Measurements from ENCODE around the gene FMNL2. TPM values are rescaled to one million over a fixed set of nuclear protein-coding genes. Genes with fewer than 3 reads are reported as not detected.

Gene FMNL2
- total RNA-seq, 1 donor from 2014 or later: 1.6 TPM

GRCh38 chr2:152337511-152337903 is 2.5 kb downstream of the FMNL2 start:
- intact Hi-C loops (cut with micrococcal nuclease): loop anchor here (5.0 to 10.0 kb wide), 2 partner anchors 237 to 510 kb away; partner anchors contain the start of gene ARL5A

- intact Hi-C loops (cut with micrococcal nuclease): loop anchor here (5.0 to 10.0 kb wide), 2 partner anchors 235 to 512 kb away; partner anchors contain the start of gene ARL5A
Observed at GRCh38 chr2:152339556-152340286, 4.7 kb downstream of the FMNL2 start.

GRCh38 chr2:152342259-152343046 is 7.5 kb downstream of the FMNL2 start:
- intact Hi-C loops (cut with micrococcal nuclease): no loop called here

- intact Hi-C loops (cut with micrococcal nuclease): no loop called here
Observed at GRCh38 chr2:152343426-152343825, 8.5 kb downstream of the FMNL2 start.

GRCh38 chr2:152344579-152345195 is 9.7 kb downstream of the FMNL2 start:
- intact Hi-C loops (cut with micrococcal nuclease): no loop called here

GRCh38 chr2:152347076-152347475 is 12.1 kb downstream of the FMNL2 start:
- intact Hi-C loops (cut with micrococcal nuclease): no loop called here

GRCh38 chr2:152348388-152348787 is 13.4 kb downstream of the FMNL2 start:
- intact Hi-C loops (cut with micrococcal nuclease): no loop called here

- intact Hi-C loops (cut with micrococcal nuclease): no loop called here
Observed at GRCh38 chr2:152349416-152349815, 14.4 kb downstream of the FMNL2 start.

- intact Hi-C loops (cut with micrococcal nuclease): no loop called here
Observed at GRCh38 chr2:152350155-152350679, 15.2 kb downstream of the FMNL2 start.

GRCh38 chr2:152352616-152353015 is 17.6 kb downstream of the FMNL2 start:
- intact Hi-C loops (cut with micrococcal nuclease): no loop called here

- intact Hi-C loops (cut with micrococcal nuclease): no loop called here
Observed at GRCh38 chr2:152353364-152353763, 18.4 kb downstream of the FMNL2 start.

GRCh38 chr2:152354069-152354755 is 19.2 kb downstream of the FMNL2 start:
- intact Hi-C loops (cut with micrococcal nuclease): no loop called here

GRCh38 chr2:152354909-152355308 is 19.9 kb downstream of the FMNL2 start:
- intact Hi-C loops (cut with micrococcal nuclease): no loop called here

GRCh38 chr2:152355409-152355831 is 20.4 kb downstream of the FMNL2 start:
- intact Hi-C loops (cut with micrococcal nuclease): no loop called here

- intact Hi-C loops (cut with micrococcal nuclease): no loop called here
Observed at GRCh38 chr2:152359573-152360363, 24.8 kb downstream of the FMNL2 start.

GRCh38 chr2:152363936-152364335 is 29.0 kb downstream of the FMNL2 start:
- intact Hi-C loops (cut with micrococcal nuclease): no loop called here

- intact Hi-C loops (cut with micrococcal nuclease): no loop called here
Observed at GRCh38 chr2:152367547-152368390, 32.8 kb downstream of the FMNL2 start.

- intact Hi-C loops (cut with micrococcal nuclease): no loop called here
Observed at GRCh38 chr2:152369176-152369860, 34.3 kb downstream of the FMNL2 start.

- intact Hi-C loops (cut with micrococcal nuclease): no loop called here
Observed at GRCh38 chr2:152370783-152371182, 35.8 kb downstream of the FMNL2 start.
